Vagina (tissue), 2 donors: ENCODE results near the gene MPRIP. TPM values are rescaled to one million over a fixed set of nuclear protein-coding genes. Genes with fewer than 3 reads are reported as not detected.

Source experiments
- DNase-seq, 2 donors: peaks; one replicate each; pipeline ENCODE4 v3.0.0-alpha.2; 2017; ENCODE audit errors: extremely low spot score in 2 of 2
- H3K27ac ChIP-seq: fragments of 200-600 bp; sonication (generic); one replicate; pipeline ENCODE4 v1.5.1; 2019
- H3K27me3 ChIP-seq: fragments of 200-600 bp; sonication (generic); one replicate; pipeline ENCODE4 v1.5.1; 2019
- H3K36me3 ChIP-seq, 2 donors: fragments of 200-600 bp; sonication (generic); one replicate each; pipeline ENCODE4 v1.5.1; 2017 to 2019
- H3K4me1 ChIP-seq: fragments of 200-600 bp; sonication (generic); one replicate; pipeline ENCODE4 v1.5.1; 2019
- H3K4me3 ChIP-seq, 2 donors: fragments of 200-600 bp; sonication (generic); 1 replicate in 1 of 2; 2 replicates in 1 of 2; pipeline ENCODE4 v1.5.1; 2016 to 2019
- H3K9me3 ChIP-seq: fragments of 200-600 bp; sonication (generic); one replicate; pipeline ENCODE4 v1.5.1; 2019
- POLR2A ChIP-seq, 2 donors: fragments of 450-650 bp; IDR thresholded peaks; one replicate each; pipeline ENCODE4 v1.6.1; 2017; ENCODE audit warnings: antibody characterized with exemption in 2 of 2, mild to moderate bottlenecking in 2 of 2, moderate library complexity in 2 of 2
- POLR2AphosphoS5 ChIP-seq, 2 donors: sonication (generic); formaldehyde crosslinking; IDR thresholded peaks; one replicate each; pipeline ENCODE4 v1.9.0; 2017; ENCODE audit warnings: antibody characterized with exemption in 2 of 2, mild to moderate bottlenecking in 2 of 2, low read depth in 1 of 2; ENCODE audit not compliant: insufficient read depth in 1 of 2
- intact Hi-C: fragments of 100-400 bp; cut with DNase I; formaldehyde crosslinking; loops from one replicate; pipeline ENCODE4 v1.15.1; 2023
- total RNA-seq: library from RNA; depleted of rRNA; stranded (reverse); fragments of >200 nt; gene quantifications from one replicate; pipeline ENCODE4 v1.2.3, GENCODE V29; 2016
- TF ChIP-seq, protein P1 (sequence below), 3 experiments: fragments of 450-650 bp in 2 of 3; fragments of 200-600 bp in 1 of 3; sonication (generic) in 1 of 3; IDR thresholded peaks; one replicate each; pipeline ENCODE4 v1.5.1; 2017 to 2019; ENCODE audit warnings: antibody characterized with exemption in 3 of 3, mild to moderate bottlenecking in 2 of 3, moderate library complexity in 2 of 3

The MPRIP gene
- total RNA-seq, 1 donor from 2014 or later = 202 TPM

DNA sequence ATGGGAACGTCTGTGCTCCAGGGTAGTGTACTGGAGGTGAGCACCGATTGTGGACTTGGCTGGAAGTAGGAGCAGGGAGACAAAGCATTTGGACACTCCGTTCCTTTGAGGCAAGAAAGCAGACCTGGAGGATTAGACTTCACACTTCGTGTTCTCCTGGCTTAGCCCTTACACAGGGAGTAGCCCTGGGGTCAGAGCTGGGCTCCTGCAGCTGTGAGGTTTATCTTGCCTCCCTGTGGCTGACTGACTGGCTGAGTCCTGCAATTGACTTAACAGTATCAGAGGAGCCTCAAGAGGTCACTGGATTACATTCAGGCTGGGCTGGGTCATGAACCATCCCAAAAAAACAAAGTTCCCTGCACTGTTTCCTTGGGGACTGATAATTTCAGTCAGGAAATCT lies 37.1 kb downstream of the MPRIP start:
- H3K4me3 ChIP-seq = no peak overlapping the region
- no peaks in the 10 kb centered on the region for H3K27me3 ChIP-seq
- DNase-seq = no peak
- TF ChIP-seq, protein P1, sequence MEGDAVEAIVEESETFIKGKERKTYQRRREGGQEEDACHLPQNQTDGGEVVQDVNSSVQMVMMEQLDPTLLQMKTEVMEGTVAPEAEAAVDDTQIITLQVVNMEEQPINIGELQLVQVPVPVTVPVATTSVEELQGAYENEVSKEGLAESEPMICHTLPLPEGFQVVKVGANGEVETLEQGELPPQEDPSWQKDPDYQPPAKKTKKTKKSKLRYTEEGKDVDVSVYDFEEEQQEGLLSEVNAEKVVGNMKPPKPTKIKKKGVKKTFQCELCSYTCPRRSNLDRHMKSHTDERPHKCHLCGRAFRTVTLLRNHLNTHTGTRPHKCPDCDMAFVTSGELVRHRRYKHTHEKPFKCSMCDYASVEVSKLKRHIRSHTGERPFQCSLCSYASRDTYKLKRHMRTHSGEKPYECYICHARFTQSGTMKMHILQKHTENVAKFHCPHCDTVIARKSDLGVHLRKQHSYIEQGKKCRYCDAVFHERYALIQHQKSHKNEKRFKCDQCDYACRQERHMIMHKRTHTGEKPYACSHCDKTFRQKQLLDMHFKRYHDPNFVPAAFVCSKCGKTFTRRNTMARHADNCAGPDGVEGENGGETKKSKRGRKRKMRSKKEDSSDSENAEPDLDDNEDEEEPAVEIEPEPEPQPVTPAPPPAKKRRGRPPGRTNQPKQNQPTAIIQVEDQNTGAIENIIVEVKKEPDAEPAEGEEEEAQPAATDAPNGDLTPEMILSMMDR (IDR thresholded peaks at IDR 0.05) = no peak
- TF ChIP-seq POLR2AphosphoS5 (IDR thresholded peaks at IDR 0.05; ENCODE audit: insufficient read depth in 1 of 2, low read depth in 1 of 2) (no peak), POLR2A (IDR thresholded peaks at IDR 0.05) (no peak)
- H3K4me1 ChIP-seq = peaks cover 77% of the 10 kb centered on the region
- H3K27ac ChIP-seq = no peak overlapping the region
- H3K9me3 ChIP-seq = no peaks in the 10 kb centered on the region
- H3K36me3 ChIP-seq = peaks cover 0 to 8% of the 10 kb centered on the region in 2 donors
- intact Hi-C loops = no loop called here

DNA sequence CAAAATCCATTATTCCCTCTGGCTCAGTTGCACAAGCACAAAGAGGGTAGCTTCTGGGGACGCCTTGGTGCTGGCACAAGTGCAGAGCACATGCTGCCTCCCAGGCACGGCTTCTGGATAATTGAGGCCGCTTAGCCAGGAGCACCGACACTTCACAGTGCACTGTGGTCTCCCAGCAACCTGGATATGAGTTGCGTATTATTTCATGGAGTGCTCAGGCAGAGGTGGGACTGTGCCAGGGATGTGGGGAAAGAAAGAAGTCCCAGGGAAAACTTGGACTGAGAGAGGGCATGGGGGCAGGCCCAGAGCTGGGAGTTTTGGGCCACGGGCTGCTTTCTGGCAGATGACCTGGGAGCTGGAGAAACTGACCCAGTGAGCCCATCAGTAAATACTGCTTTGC lies 37.5 kb downstream of the MPRIP start:
- no peak overlapping the region for H3K4me3 ChIP-seq
- no peak for DNase-seq
- peaks cover 0 to 8% of the 10 kb centered on the region in 2 donors for H3K36me3 ChIP-seq
- H3K4me1 ChIP-seq = peaks cover 73% of the 10 kb centered on the region
- H3K27ac ChIP-seq = no peak overlapping the region
- no peaks in the 10 kb centered on the region for H3K9me3 ChIP-seq
- TF ChIP-seq POLR2A (IDR thresholded peaks at IDR 0.05) = no peak
- TF ChIP-seq, protein P1 (IDR thresholded peaks at IDR 0.05) = no peak
- no peak for TF ChIP-seq POLR2AphosphoS5 (IDR thresholded peaks at IDR 0.05; ENCODE audit: insufficient read depth in 1 of 2, low read depth in 1 of 2)
- intact Hi-C loops = no loop called here
- H3K27me3 ChIP-seq = no peaks in the 10 kb centered on the region

DNA sequence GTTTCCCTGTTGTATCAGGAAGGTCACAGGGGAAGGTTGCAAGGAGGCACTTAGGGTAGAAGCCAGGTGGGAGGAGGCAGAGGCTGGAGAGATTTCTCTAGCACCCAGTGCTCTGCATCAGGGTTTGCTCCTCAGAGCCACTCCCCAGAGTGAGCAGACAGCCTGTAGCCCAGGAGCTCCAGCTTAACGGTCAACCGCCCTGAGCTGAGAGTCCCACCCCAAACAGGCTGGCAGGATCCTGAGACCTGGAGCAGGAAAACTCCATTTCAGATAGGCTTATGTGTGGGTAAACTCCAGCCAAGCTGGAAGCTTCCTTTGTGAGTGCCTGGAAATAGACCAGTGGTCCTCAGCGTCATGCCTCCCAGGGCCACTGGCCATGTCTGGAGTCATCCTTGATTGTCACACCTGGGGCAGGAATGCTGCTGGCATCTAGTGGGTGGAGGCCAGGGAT lies 37.9 kb downstream of the MPRIP start:
- no peak for TF ChIP-seq POLR2AphosphoS5 (IDR thresholded peaks at IDR 0.05; ENCODE audit: insufficient read depth in 1 of 2, low read depth in 1 of 2)
- TF ChIP-seq, protein P1 (IDR thresholded peaks at IDR 0.05) = no peak
- no peak for TF ChIP-seq POLR2A (IDR thresholded peaks at IDR 0.05)
- Histone ChIP-seq H3K27ac (no peak overlapping the region), H3K27me3 (no peaks in the 10 kb centered on the region), H3K36me3 (peaks cover 0 to 8% of the 10 kb centered on the region in 2 donors), H3K4me3 (no peak overlapping the region), H3K4me1 (peaks cover 69% of the 10 kb centered on the region), H3K9me3 (no peaks in the 10 kb centered on the region)
- intact Hi-C loops = no loop called here
- no peak for DNase-seq

DNA sequence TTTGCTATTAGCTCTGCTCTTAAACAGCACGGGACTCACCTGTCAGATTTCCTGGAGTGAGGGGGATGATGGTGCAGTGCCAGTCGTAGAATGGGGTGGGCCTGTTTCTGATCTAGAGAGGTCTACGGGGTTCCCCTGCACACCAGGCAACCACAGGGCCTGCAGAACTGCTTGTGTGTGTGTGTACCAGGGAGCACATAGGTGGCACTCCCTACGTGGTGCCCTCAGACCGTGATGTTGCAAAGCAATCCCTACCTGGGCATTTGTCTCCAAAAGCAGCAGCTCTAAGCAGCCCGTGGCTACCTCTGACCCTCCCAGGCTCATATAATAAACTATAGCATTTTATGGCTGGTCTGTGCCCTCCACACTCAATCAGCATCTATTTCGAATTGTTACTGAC lies 38.5 kb downstream of the MPRIP start:
- Histone ChIP-seq H3K27ac (no peak overlapping the region), H3K4me3 (no peak overlapping the region), H3K27me3 (no peaks in the 10 kb centered on the region), H3K4me1 (peaks cover 63% of the 10 kb centered on the region), H3K9me3 (no peaks in the 10 kb centered on the region), H3K36me3 (peaks cover 0 to 8% of the 10 kb centered on the region in 2 donors)
- no peak for TF ChIP-seq POLR2AphosphoS5 (IDR thresholded peaks at IDR 0.05; ENCODE audit: insufficient read depth in 1 of 2, low read depth in 1 of 2)
- TF ChIP-seq, protein P1 (IDR thresholded peaks at IDR 0.05) = no peak
- no peak for TF ChIP-seq POLR2A (IDR thresholded peaks at IDR 0.05)
- intact Hi-C loops = no loop called here
- no peak for DNase-seq

DNA sequence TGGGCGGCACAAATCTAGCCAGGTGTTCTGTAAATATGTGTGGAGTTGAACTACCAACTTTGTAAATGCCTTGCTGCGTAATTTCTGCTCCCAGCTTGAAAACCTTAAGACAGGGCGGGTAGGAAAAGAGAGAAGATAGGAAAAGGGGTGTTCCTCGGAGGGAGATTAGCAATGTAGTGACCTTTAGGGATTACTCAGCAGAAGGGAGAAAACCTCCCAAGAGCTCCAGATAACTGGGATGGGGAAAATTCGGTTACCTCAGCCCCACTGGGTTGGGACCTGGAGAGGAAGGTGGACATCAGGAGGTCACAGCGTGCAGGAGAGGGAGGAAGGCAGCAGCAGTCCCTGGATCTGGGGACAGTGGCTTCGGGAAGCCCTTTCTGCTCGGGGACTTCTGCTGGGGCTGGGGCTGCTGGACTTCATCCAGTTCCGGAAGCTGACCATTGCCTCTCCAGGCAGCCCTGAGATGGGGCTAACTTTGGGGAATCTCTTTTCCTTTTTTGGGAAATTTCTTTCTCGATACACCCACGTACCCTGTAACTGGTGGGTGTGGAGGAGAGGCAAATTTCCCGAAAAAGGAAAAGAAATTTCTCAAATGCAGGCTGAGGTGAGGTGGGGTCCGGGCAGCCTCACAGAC lies 39.2 kb downstream of the MPRIP start:
- H3K27ac ChIP-seq = no peak overlapping the region
- no peaks in the 10 kb centered on the region for H3K9me3 ChIP-seq
- peaks cover 57% of the 10 kb centered on the region for H3K4me1 ChIP-seq
- H3K27me3 ChIP-seq = no peaks in the 10 kb centered on the region
- no peak for DNase-seq
- no peak overlapping the region for H3K4me3 ChIP-seq
- intact Hi-C loops = no loop called here
- H3K36me3 ChIP-seq = peaks cover 0 to 8% of the 10 kb centered on the region in 2 donors
- TF ChIP-seq POLR2A (IDR thresholded peaks at IDR 0.05) (no peak), POLR2AphosphoS5 (IDR thresholded peaks at IDR 0.05; ENCODE audit: insufficient read depth in 1 of 2, low read depth in 1 of 2) (no peak)
- TF ChIP-seq, protein P1 (IDR thresholded peaks at IDR 0.05) = no peak
